Fibroblast of lung (primary cell): ENCODE measurements around the gene TP73.

Source experiments
- EZH2 ChIP-seq: IDR thresholded peaks from 2 replicates; pipeline ENCODE4 v1.5.1; 2012; ENCODE audit warnings: low read length, control low read depth, mild to moderate bottlenecking; ENCODE audit errors: missing control alignments
- TF ChIP-seq, protein P1 (sequence below), 2 donors: IDR thresholded peaks in 1 of 2; conservative IDR thresholded peaks in 1 of 2; 1 replicate in 1 of 2; 2 replicates in 1 of 2; pipeline ENCODE4 v1.5.1; 2011 to 2012; ENCODE audit warnings: low read length in 2 of 2, control low read depth in 1 of 2, inconsistent platforms in 1 of 2, low read depth in 1 of 2, mild to moderate bottlenecking in 1 of 2

DNA sequence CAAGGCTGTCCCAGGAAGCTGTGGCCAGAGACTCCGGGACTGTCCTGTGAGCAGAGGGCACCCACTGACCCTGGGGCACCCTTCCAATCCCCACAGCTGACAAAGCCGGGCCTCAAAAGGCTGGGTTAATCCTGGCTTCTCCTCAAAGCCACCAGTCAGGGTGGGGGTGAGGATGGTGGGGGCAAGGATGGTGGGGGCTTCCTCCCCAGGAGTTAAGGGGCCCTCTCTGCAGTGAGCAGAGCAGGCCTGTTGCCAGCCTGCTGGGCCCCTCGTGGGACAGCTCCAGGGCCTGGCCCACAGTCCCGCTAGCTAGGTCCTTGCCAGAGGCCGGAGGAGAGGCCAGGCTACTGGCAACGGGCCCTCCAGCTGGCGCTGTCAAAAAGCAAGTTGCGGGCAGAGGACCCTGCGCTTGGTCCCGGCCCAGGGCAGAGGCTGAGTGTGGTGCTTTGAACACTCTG lies 62.0 kb downstream of the TP73 start:
- TF ChIP-seq, protein P1, sequence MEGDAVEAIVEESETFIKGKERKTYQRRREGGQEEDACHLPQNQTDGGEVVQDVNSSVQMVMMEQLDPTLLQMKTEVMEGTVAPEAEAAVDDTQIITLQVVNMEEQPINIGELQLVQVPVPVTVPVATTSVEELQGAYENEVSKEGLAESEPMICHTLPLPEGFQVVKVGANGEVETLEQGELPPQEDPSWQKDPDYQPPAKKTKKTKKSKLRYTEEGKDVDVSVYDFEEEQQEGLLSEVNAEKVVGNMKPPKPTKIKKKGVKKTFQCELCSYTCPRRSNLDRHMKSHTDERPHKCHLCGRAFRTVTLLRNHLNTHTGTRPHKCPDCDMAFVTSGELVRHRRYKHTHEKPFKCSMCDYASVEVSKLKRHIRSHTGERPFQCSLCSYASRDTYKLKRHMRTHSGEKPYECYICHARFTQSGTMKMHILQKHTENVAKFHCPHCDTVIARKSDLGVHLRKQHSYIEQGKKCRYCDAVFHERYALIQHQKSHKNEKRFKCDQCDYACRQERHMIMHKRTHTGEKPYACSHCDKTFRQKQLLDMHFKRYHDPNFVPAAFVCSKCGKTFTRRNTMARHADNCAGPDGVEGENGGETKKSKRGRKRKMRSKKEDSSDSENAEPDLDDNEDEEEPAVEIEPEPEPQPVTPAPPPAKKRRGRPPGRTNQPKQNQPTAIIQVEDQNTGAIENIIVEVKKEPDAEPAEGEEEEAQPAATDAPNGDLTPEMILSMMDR (conservative IDR thresholded peaks at IDR 0.05 in 1 of 2, IDR thresholded peaks at IDR 0.05 in 1 of 2; ENCODE audit: low read depth in 1 of 2, low read length in 2 of 2): no peak
- TF ChIP-seq EZH2: no peak
